ENCODE measurements around the gene MEX3D. TPM values are rescaled to one million over a fixed set of nuclear protein-coding genes. Genes with fewer than 3 reads are reported as not detected.

Gene MEX3D
- polyA plus RNA-seq, 1 donor (not counting 4 experiments of a cell fraction or from before 2014, with no cell fraction given) = 3.9 TPM

- no peak for TF ChIP-seq CTCF (optimal IDR thresholded peaks at IDR 0.05 in 1 of 3, IDR thresholded peaks at IDR 0.05 in 1 of 3, conservative IDR thresholded peaks at IDR 0.05 in 1 of 3; ENCODE audit: extremely low read depth in 1 of 3, insufficient read depth in 2 of 3, low read length in 3 of 3)
- no peak for TF ChIP-seq EZH2 (IDR thresholded peaks at IDR 0.05; ENCODE audit: low read length)
- dilution Hi-C loops (cut with MboI; ENCODE audit: extremely low pct_ligation_motif_present, low sequenced_read_pairs) = no loop called here
- Histone ChIP-seq H3K4me2 (ENCODE audit: control insufficient read depth, extremely low read depth, insufficient read depth, low read depth, low read length) (no peak overlapping the region), H3K9me3 (ENCODE audit: control insufficient read depth, low read depth, low read length) (no peaks in the 10 kb centered on the region), H2AFZ (ENCODE audit: control insufficient read depth, low read length) (no peak overlapping the region), H3K79me2 (ENCODE audit: control insufficient read depth, insufficient read depth, low read length) (peaks cover 20% of the 10 kb centered on the region), H3K27me3 (ENCODE audit: control insufficient read depth, extremely low read depth, insufficient read depth, low read length) (no peaks in the 10 kb centered on the region), H3K36me3 (ENCODE audit: control insufficient read depth in 2 of 2, extremely low read depth in 1 of 2, insufficient read depth in 2 of 2, low read length in 2 of 2) (peaks cover 5 to 10% of the 10 kb centered on the region in 2 experiments), H3K4me1 (ENCODE audit: control insufficient read depth, extremely low read depth, insufficient read depth, low read length) (peaks cover 20% of the 10 kb centered on the region), H3K9ac (ENCODE audit: control insufficient read depth, extremely low read depth, insufficient read depth, low read length) (no peak overlapping the region), H3K4me3 (ENCODE audit: control insufficient read depth in 2 of 3, extremely low read depth in 1 of 3, insufficient read depth in 2 of 3, low read depth in 1 of 3, low read length in 3 of 3) (no peak overlapping the region), H3K27ac (ENCODE audit: control insufficient read depth, insufficient read depth, low read length) (no peak overlapping the region), H4K20me1 (ENCODE audit: control insufficient read depth, extremely low read depth, insufficient read depth, low read length) (peaks cover 4% of the 10 kb centered on the region), H3K9me1 (ENCODE audit: control insufficient read depth, extremely low read depth, insufficient read depth, low read length) (peaks cover 3% of the 10 kb centered on the region)
- no peak for DNase-seq (ENCODE audit: low read depth, low spot score)
- no peak for FAIRE-seq
These were observed 17.1 kb upstream of the MEX3D start for GRCh38 chr19:1585243-1585580.

DNA sequence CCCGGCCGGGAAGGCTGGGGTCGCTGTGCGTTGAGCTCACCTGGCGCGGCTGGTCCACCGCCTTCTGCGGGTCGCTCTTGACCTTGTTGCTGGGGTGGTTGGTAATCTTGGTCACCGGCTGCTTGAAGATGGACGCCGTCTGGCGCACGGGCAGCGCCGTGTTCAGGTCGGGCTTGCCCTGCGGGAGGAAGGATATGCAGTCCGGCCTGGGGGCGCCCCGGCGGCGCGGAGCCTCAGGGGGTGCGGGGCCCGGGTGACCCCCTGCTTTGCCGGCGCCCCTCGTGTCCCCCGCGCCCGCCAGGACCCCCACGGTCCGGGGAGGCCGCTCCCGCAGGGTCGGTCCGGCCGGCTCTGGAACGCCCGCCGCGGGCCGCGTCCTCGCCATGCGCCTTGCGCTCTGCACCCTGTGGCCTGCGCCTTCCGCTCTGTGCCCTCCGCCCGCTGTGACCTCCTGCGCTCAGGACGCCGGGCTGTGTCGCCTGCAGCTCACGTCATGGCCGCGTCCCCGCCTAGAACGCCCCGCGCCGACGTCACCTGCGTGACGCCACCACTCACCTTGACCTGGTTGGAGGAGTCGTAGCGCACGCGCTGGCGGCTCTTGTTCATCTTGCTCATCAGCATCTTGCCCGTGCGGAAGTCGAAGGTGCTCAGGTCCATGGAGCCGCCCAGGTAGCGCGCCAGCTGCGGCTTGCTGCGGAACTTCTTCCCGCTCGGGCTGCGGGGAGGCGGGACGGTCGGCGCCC is 16.5 kb upstream of the MEX3D start:
- FAIRE-seq = no peak
- dilution Hi-C loops (cut with MboI; ENCODE audit: extremely low pct_ligation_motif_present, low sequenced_read_pairs) = no loop called here
- Histone ChIP-seq H3K9ac (ENCODE audit: control insufficient read depth, extremely low read depth, insufficient read depth, low read length) (no peak overlapping the region), H3K27ac (ENCODE audit: control insufficient read depth, insufficient read depth, low read length) (no peak overlapping the region), H3K9me3 (ENCODE audit: control insufficient read depth, low read depth, low read length) (no peaks in the 10 kb centered on the region), H4K20me1 (ENCODE audit: control insufficient read depth, extremely low read depth, insufficient read depth, low read length) (peaks cover 4% of the 10 kb centered on the region), H3K79me2 (ENCODE audit: control insufficient read depth, insufficient read depth, low read length) (peaks cover 15% of the 10 kb centered on the region), H3K4me3 (ENCODE audit: control insufficient read depth in 2 of 3, extremely low read depth in 1 of 3, insufficient read depth in 2 of 3, low read depth in 1 of 3, low read length in 3 of 3) (no peak overlapping the region), H3K4me1 (ENCODE audit: control insufficient read depth, extremely low read depth, insufficient read depth, low read length) (peaks cover 15% of the 10 kb centered on the region), H3K4me2 (ENCODE audit: control insufficient read depth, extremely low read depth, insufficient read depth, low read depth, low read length) (no peak overlapping the region), H2AFZ (ENCODE audit: control insufficient read depth, low read length) (no peak overlapping the region), H3K27me3 (ENCODE audit: control insufficient read depth, extremely low read depth, insufficient read depth, low read length) (no peaks in the 10 kb centered on the region), H3K36me3 (ENCODE audit: control insufficient read depth in 2 of 2, extremely low read depth in 1 of 2, insufficient read depth in 2 of 2, low read length in 2 of 2) (peaks cover 5 to 10% of the 10 kb centered on the region in 2 experiments), H3K9me1 (ENCODE audit: control insufficient read depth, extremely low read depth, insufficient read depth, low read length) (peaks cover 3% of the 10 kb centered on the region)
- DNase-seq (ENCODE audit: low read depth, low spot score) = no peak
- TF ChIP-seq EZH2 (IDR thresholded peaks at IDR 0.05; ENCODE audit: low read length) = no peak
- TF ChIP-seq CTCF (optimal IDR thresholded peaks at IDR 0.05 in 1 of 3, IDR thresholded peaks at IDR 0.05 in 1 of 3, conservative IDR thresholded peaks at IDR 0.05 in 1 of 3; ENCODE audit: extremely low read depth in 1 of 3, insufficient read depth in 2 of 3, low read length in 3 of 3) = no peak

Data from keratinocyte (primary cell).